HT-29 (cell line): ENCODE data around the gene ABL1. TPM values are rescaled to one million over a fixed set of nuclear protein-coding genes. Genes with fewer than 3 reads are reported as not detected.

ENCODE experiments used
- DNase-seq: peaks from one replicate; pipeline ENCODE4 v3.0.0-alpha.2; 2015; ENCODE audit warnings: low spot score
- total RNA-seq: library from RNA; depleted of rRNA; stranded (reverse); fragments of >200 nt; shearing (Covaris generic); gene quantifications from 2 replicates; pipeline ENCODE4 v1.2.3, GENCODE V29; 2014

ABL1 gene
- total RNA-seq, 1 experiment from 2014 or later: 16.4 TPM

GRCh38 chr9:130888146-130888885, 53.3 kb downstream of the ABL1 start:
- no peak for DNase-seq

- DNase-seq: no peak
Measured at GRCh38 chr9:130890124-130890523, 55.1 kb downstream of the ABL1 start.

DNA sequence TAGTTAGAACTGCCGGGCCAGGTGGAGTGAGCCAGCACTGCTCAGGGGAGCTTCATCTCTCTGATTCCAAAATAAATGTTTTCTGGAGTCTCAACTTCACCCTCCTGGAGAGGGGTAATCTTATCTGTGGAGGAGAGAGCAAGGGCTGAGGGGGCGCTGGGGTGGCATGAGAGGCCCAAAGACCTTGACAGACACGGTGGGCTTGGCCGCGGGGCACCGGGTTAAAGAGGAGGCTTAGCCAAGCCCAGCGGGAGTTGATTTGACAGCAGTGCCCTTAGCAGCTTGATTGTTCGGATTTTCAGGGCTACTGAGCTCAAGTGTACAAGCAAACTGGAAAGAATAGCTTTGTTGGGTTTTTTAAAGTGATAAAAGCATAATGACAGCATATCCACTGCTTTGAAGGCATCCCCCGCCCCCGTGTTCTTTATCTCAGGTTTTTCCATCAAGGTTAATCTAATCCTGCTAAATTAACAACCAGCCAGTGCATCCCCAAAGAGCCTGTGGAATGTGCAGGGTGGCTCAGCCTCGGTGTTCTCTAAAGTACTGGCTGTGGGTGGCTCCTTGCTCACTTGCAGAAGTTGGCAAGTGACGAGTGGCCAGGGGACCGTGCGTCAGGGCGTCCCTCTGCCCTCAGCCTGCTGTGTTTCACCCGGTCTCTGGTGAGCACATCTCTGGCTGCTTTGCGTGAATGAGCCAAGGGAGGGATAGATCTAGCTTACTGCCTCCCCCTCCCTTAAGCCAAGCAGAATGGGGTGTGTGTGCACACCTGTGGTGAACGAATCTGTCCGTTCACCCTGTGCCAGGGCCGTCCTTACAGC, 56.0 kb downstream of the ABL1 start:
- no peak for DNase-seq

- DNase-seq: no peak
Measured at GRCh38 chr9:130891688-130892476, 56.8 kb downstream of the ABL1 start.

DNA sequence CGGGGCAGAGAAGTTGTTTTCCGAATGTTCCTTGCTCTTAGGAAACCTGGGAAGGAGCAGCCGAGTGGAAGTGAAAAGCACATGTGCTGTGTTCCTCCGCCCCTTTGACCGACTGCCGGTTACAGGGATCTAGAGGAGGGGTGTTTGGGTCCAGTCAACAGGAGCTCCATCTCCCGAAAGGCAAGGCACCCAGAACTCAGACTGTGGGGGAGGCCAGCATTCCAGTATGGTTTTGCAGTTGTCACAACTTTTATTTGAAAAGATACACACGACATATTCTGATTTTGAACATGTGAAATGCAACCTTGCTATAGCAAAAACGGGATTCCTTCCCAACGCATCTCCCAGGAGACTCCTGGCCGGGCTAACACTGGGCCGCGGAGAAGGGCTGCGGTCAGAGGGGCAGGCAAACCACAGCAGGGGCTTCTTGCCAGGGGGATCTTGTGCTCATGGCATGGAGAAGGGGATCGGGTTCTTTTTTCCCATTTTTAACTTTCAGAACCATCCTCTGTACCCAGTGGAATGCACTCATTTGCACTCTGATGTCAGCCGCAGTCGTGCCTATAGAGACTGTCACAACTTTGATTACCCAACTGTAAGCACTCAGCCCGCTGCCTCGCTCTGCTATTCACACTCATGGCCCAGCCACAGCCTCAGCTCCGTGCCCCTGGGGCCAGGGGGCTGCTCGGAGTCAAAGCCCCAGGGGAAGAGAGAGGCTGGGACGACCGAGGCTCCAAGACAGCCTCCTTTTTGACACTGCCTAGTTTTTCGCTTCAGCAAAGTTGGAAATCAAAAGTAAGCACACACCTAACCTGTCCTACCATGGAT, 57.6 kb downstream of the ABL1 start:
- DNase-seq: no peak

DNA sequence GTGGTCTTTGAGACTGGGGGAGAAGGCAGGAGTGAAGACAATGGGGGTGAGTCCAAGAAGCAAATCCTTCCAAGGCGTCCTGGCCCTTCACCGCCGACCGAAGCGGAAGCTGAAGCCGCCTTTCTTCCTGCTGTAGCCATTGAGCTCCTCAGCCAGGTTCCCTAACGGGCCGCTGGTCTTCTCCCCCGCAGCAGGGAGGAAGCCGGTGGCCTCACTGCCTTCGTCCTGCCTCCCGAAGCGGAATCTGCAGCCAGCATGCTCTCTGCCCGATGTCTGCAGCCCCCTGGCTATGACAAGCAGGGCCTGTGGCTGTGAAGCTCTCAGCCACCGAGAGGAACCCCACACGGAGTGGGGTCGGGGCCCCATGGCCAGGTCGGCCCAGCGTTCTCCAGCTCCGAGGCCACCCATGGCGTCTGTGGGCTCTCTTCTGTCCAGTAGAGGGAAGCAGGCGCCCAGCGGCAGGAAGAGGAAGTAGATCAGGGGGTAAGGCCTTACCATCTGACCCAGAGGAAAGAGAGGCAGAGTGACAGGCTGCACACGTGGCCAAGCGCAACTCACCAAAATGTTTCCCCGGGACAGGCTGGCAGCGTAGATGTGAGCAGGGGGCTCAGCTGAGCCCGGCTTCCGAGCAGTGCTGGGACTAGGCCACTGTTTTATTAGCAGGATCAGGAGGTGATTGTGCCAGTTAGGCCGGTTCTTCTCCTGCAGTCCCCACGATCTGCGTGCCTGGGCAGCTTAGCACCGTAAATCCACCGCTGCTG, 58.5 kb downstream of the ABL1 start:
- DNase-seq: peak; percentile 47

DNA sequence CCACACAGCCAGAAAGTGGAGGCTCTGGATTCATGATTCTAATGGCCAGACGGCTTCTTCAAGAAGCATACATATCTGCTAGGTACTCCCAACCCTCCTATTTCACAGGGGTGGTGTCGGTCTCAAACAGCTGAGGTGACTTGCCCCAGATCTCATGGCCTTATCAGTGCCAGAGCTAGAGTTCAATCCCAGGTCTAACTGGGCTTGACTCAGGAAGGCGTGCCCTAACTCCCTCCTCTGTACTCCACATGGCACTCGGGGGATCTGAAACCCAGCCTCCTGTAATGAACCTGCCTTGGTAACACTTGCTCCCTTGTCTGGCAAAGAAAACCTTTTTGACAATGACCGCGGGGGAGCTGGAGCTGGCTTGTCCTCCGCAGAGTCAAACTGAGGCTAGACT, 59.5 kb downstream of the ABL1 start:
- no peak for DNase-seq

- no peak for DNase-seq
Measured at GRCh38 chr9:130895038-130895437, 60.0 kb downstream of the ABL1 start.

- DNase-seq: no peak
Measured at GRCh38 chr9:130895481-130896232, 60.6 kb downstream of the ABL1 start.

DNA sequence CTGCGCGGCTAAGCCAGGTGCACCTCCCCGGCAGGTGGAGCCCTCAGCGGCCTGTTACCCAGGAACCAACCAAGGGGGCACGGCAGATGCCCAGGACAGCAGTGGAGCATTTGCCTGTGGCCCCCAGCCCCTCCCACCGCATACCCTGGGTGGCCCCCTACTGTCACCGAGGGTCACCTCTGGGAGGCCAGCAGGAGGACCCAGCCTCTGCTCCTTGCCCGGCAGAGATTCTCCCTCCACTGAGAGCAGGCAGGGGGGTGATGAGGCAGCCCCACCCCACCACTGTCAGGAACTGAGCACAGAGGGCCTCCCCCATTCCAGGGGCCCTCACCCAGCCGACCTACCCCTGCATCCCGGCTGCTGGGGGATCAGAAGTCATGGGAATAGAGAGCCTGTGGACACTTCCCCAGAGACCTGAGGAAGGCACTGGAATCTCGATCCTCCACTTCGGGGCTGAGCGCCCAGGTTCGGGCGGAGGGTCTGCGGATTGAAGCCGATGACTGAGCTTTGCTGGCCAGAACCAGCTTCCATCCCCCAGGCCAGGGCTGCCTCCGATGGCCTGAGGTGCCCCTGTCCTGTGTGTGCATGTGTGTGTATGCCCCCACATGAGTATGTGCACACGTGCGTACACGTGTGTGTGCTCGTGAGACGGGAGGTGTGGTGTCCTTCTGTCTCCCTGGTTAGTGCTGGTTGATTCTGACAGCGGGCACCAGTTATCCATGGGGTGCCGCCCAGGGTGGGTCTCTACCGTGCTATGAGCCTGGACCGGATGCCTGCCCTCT, 61.4 kb downstream of the ABL1 start, which contains the start of gene QRFP:
QRFP (minus strand) TSS at position 580 of the 782 bp plus-strand sequence. CDS start 2,974 bp downstream, outside the sequence.
- DNase-seq: no peak

- DNase-seq: no peak
Measured at GRCh38 chr9:130897105-130897751, 62.2 kb downstream of the ABL1 start.

DNA sequence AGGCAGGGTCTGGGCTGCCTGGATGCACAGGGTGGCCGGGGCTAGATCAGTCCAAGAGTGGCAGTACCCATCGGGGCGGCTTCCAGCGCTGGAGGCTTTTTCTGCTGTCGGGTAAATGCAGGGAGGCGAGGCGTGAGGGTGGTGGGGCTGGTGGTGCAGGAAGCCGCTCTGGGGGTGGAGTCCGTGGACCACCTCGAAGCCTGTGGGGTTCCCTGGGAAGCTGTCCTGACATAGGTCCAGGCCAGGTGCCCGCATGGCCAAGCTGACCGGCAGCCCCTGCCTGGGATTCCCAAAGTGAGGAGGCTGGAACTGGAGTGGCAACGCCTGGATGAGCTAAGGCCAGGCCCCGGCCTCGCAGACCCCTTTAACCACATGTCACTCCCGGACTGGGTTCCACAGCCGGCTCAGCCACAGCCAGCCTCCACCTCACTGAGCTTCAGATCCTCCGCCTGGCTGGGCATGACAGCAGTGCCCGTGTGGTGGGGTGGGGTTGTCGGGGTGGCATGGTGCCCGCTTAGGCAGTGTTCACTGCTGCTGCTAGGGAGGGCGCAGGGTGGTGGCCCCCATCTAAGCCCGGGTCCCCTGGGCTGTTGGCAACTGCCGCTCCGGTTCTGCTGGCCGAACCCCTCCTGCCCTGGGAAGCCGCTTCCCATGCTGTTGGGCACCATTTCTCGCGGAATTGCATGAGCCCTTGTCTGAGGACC, 62.9 kb downstream of the ABL1 start:
- DNase-seq: no peak

GRCh38 chr9:130898552-130898852, 63.4 kb downstream of the ABL1 start:
- no peak for DNase-seq

- no peak for DNase-seq
Measured at GRCh38 chr9:130899051-130899748, 64.1 kb downstream of the ABL1 start.

- DNase-seq: no peak
Measured at GRCh38 chr9:130900701-130901497, 65.8 kb downstream of the ABL1 start.

DNA sequence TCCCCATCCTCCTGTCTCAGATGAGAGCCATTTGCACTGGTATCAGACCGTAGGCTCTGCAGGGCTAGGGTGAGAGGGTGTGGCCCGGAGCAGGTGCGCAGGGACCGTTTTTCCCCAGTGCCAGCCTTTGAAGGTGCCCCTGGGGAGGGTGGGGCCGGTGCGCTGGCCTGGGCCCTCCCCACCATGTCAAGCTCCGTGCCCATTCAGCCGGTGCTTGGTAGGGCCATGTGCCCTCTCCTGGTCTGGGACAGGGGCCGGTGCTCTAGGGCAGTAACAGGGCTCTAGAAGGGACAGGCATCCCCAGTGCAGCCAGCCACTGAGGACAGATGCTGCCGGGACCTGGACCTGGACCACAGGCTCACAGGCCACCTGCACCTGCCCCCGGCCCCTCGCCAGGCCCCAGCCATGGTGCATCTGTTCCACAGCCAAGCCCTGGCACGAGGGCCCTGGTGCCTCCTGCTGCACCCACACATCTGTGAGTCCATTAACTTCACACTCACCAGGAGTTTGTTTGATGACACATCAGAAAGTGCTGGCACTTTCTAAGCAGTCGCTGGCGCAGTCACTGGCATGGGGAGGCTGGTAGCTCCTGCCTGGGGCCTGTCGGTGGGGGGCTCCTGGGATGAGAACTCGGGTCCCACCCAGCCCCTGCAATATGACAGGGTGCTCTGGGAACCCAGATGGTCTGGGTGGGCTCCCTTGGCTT, 66.6 kb downstream of the ABL1 start:
- no peak for DNase-seq
